ENCODE results near the gene DAG1.

- TF ChIP-seq ZNF274 (IDR thresholded peaks at IDR 0.05; ENCODE audit: low read depth, low read length) (no peak), YY1 (IDR thresholded peaks at IDR 0.05; ENCODE audit: insufficient read depth, insufficient read length) (no peak)
Measured at GRCh38 chr3:49484471-49484870, 14.4 kb downstream of the DAG1 start.

Measured in NT2/D1 (cell line).